CD14-positive monocyte (primary cell): ENCODE measurements around the gene TBC1D3B. TPM values are rescaled to one million over a fixed set of nuclear protein-coding genes. Genes with fewer than 3 reads are reported as not detected.

ENCODE experiments used
- DNase-seq, 3 donors: peaks; one replicate each; pipeline ENCODE4 v3.0.0-alpha.2; 2011 to 2022
- H2AFZ ChIP-seq: 2 replicates; pipeline ENCODE4 v1.6.0; 2012; ENCODE audit warnings: mild to moderate bottlenecking, low read depth, low read length, inconsistent platforms; ENCODE audit not compliant: insufficient read depth, poor library complexity, severe bottlenecking
- H3K27ac ChIP-seq, 2 donors: 1 replicate in 1 of 2; 2 replicates in 1 of 2; pipeline ENCODE4 v1.5.1; 2012 to 2013; ENCODE audit warnings: low read length in 2 of 2, control low read depth in 1 of 2, inconsistent platforms in 1 of 2, low read depth in 1 of 2, mild to moderate bottlenecking in 1 of 2
- H3K27me3 ChIP-seq, 2 donors: one replicate each; pipeline versions ENCODE4 v1.6.0 to v1.6.1; 2011 to 2013; ENCODE audit warnings: low read length in 2 of 2; ENCODE audit not compliant: control insufficient read depth in 2 of 2, insufficient read depth in 2 of 2
- H3K36me3 ChIP-seq, 2 donors: replicated peaks in 1 of 2; 1 replicate in 1 of 2; 2 replicates in 1 of 2; pipeline versions ENCODE4 v1.5.1 to v1.6.1; 2012 to 2013; ENCODE audit warnings: low read length in 2 of 2, control low read depth in 1 of 2, inconsistent platforms in 1 of 2, mild to moderate bottlenecking in 1 of 2; ENCODE audit not compliant: insufficient read depth in 2 of 2, control insufficient read depth in 1 of 2
- H3K4me1 ChIP-seq, 2 donors: 1 replicate in 1 of 2; 2 replicates in 1 of 2; pipeline versions ENCODE4 v1.5.1 to v1.6.1; 2012 to 2013; ENCODE audit warnings: low read length in 2 of 2, control low read depth in 1 of 2, inconsistent platforms in 1 of 2, mild to moderate bottlenecking in 1 of 2, moderate library complexity in 1 of 2; ENCODE audit not compliant: insufficient read depth in 2 of 2, control insufficient read depth in 1 of 2
- H3K4me2 ChIP-seq: replicated peaks from 2 replicates; pipeline ENCODE3; 2012; ENCODE audit warnings: low read length, moderate library complexity, mild to moderate bottlenecking; ENCODE audit not compliant: poor library complexity, severe bottlenecking; ENCODE audit errors: extremely low read depth
- H3K4me3 ChIP-seq, 3 experiments: fragments of 200-600 bp in 1 of 3; sonication (generic) in 1 of 3; replicated peaks in 1 of 3; 1 replicate in 2 of 3; 2 replicates in 1 of 3; pipeline ENCODE4 v1.5.1; 2011 to 2013; ENCODE audit warnings: low read length in 3 of 3, mild to moderate bottlenecking in 3 of 3, control low read depth in 2 of 3, low read depth in 2 of 3, inconsistent platforms in 1 of 3, moderate library complexity in 1 of 3
- H3K79me2 ChIP-seq: 2 replicates; pipeline ENCODE4 v1.6.0; 2012; ENCODE audit warnings: mild to moderate bottlenecking, control low read depth, inconsistent platforms, low read length, moderate library complexity; ENCODE audit not compliant: insufficient read depth
- H3K9ac ChIP-seq: 2 replicates; pipeline ENCODE4 v1.6.0; 2017; ENCODE audit warnings: low read length, mild to moderate bottlenecking; ENCODE audit not compliant: insufficient read depth, poor library complexity, severe bottlenecking
- H3K9me3 ChIP-seq, 2 donors: replicated peaks in 1 of 2; 1 replicate in 1 of 2; 2 replicates in 1 of 2; pipeline versions ENCODE4 v1.5.1 to v1.6.1; 2012 to 2013; ENCODE audit warnings: low read length in 2 of 2, control low read depth in 1 of 2; ENCODE audit not compliant: control insufficient read depth in 1 of 2, insufficient read depth in 1 of 2
- H4K20me1 ChIP-seq: 2 replicates; pipeline ENCODE4 v1.6.0; 2012; ENCODE audit warnings: mild to moderate bottlenecking, low read length, control low read depth, moderate library complexity; ENCODE audit not compliant: insufficient read depth
- H3K27ac Mint-ChIP-seq, 7 donors: one replicate each; pipeline ENCODE4 v1.8.0; 2020; ENCODE audit warnings: mild to moderate bottlenecking in 7 of 7, mixed read lengths in 7 of 7, moderate library complexity in 6 of 7, inconsistent platforms in 2 of 7
- H3K27me3 Mint-ChIP-seq, 3 donors: one replicate each; pipeline ENCODE4 v1.8.0; 2021 to 2022; ENCODE audit warnings: low read depth in 3 of 3, mild to moderate bottlenecking in 3 of 3, mixed read lengths in 3 of 3, moderate library complexity in 3 of 3, inconsistent platforms in 1 of 3
- H3K36me3 Mint-ChIP-seq, 2 donors: one replicate each; pipeline ENCODE4 v1.8.0; 2020; ENCODE audit warnings: mixed read lengths in 2 of 2, inconsistent platforms in 1 of 2, mild to moderate bottlenecking in 1 of 2
- H3K4me1 Mint-ChIP-seq: one replicate; pipeline ENCODE4 v1.8.0; 2020; ENCODE audit warnings: mild to moderate bottlenecking, mixed read lengths
- H3K4me3 Mint-ChIP-seq, 2 donors: one replicate each; pipeline ENCODE4 v1.8.0; 2020; ENCODE audit warnings: mild to moderate bottlenecking in 2 of 2, mixed read lengths in 2 of 2, moderate library complexity in 1 of 2
- H3K9me3 Mint-ChIP-seq, 7 donors: one replicate each; pipeline ENCODE4 v1.8.0; 2020 to 2022; ENCODE audit warnings: mixed read lengths in 7 of 7, mild to moderate bottlenecking in 6 of 7, moderate library complexity in 6 of 7, inconsistent platforms in 2 of 7
- CTCF ChIP-seq: fragments of 200-600 bp; IDR thresholded peaks from one replicate; pipeline ENCODE4 v1.8.0; 2022; ENCODE audit warnings: antibody characterized with exemption, mild to moderate bottlenecking
- WGBS: methylation state at CpG from one replicate; pipeline ENCODE4 v1.1.5; 2013; ENCODE audit warnings: missing lambda C conversion rate; ENCODE audit not compliant: insufficient coverage; 5-methylcytosine and 5-hydroxymethylcytosine counted together
- intact Hi-C, 2 donors: fragments of 100-400 bp; cut with micrococcal nuclease; formaldehyde crosslinking; loops; one replicate each; pipeline versions ENCODE4 v1.15.0 to v1.15.1; 2023
- polyA plus RNA-seq, 3 donors: library from polyadenylated mRNA; depleted of rRNA in 1 of 3; unstranded in 2 of 3; stranded (reverse) in 1 of 3; fragments of 300-500 nt in 2 of 3; fragments of >200 nt in 1 of 3; fragmentation: Illumina TruSeq in 2 of 3; gene quantifications; 1 replicate in 2 of 3; 2 replicates in 1 of 3; pipeline ENCODE4 v1.2.3, GENCODE V29; 2012 to 2021

TBC1D3B gene
- polyA plus RNA-seq, 3 donors = 1.8 TPM; not detected in 2

GRCh38 chr17:36196131-36196486 lies 19.7 kb upstream of the TBC1D3B start:
- Histone ChIP-seq H3K4me3 (peak overlapping the region in 1 of 3 experiments; percentile 32), H3K9ac (peak overlapping the region; percentile 34), H2AFZ (no peak overlapping the region), H4K20me1 (no peaks in the 10 kb centered on the region), H3K36me3 (no peaks in the 10 kb centered on the region), H3K4me2 (peak overlapping the region; percentile 63), H3K4me1 (peaks cover 89 to 95% of the 10 kb centered on the region in 2 donors), H3K27ac (peak overlapping the region; percentile 85 to 96), H3K79me2 (peaks cover 3% of the 10 kb centered on the region), H3K27me3 (no peaks in the 10 kb centered on the region), H3K9me3 (no peaks in the 10 kb centered on the region)
- intact Hi-C loops = loop anchor here (2.0 to 10.0 kb wide), 4 partner anchors 15 to 1971 kb away; partner anchors contain the start of gene CCL4L2 (in 1 of the 2)
- no CpG with 5 or more reads among the region's 3 CpGs for WGBS
- Mint-ChIP-seq H3K4me1 (peaks cover 84% of the 10 kb centered on the region), H3K36me3 (peaks cover 3 to 13% of the 10 kb centered on the region in 2 donors), H3K4me3 (peak overlapping the region; percentile 75 to 78), H3K27ac (peak overlapping the region; percentile 96 to 98 (median 97)), H3K27me3 (peaks cover 2 to 7% (median 3%) of the 10 kb centered on the region in 3 donors), H3K9me3 (peaks cover 0 to 2% (median 0%) of the 10 kb centered on the region in 7 donors)
- no peak for DNase-seq
- TF ChIP-seq CTCF = no peak

- H3K4me2 ChIP-seq = peak overlapping the region; percentile 63
Measured at GRCh38 chr17:36195434-36196130, 19.1 kb upstream of the TBC1D3B start.

More at GRCh38 chr17:36195434-36196130, 19.1 kb upstream of the TBC1D3B start:
- H3K27me3 Mint-ChIP-seq = peaks cover 2 to 7% (median 2%) of the 10 kb centered on the region in 3 donors
- intact Hi-C loops = loop anchor here (1.0 to 10.0 kb wide), 5 partner anchors 12 to 1971 kb away; partner anchors contain the start of gene CCL4L2 (in 1 of the 2)
- no peaks in the 10 kb centered on the region for H3K27me3 ChIP-seq
- peak overlapping the region; percentile 75 to 78 for H3K4me3 Mint-ChIP-seq
- DNase-seq = peak in 1 of 3 donors; percentile 62
- peaks cover 0 to 2% (median 0%) of the 10 kb centered on the region in 7 donors for H3K9me3 Mint-ChIP-seq
- 14% methylated on average over 1 of the region's 10 CpGs for WGBS
- H3K79me2 ChIP-seq = peaks cover 3% of the 10 kb centered on the region
- no peak for TF ChIP-seq CTCF
- peaks cover 87% of the 10 kb centered on the region for H3K4me1 Mint-ChIP-seq
- H3K9me3 ChIP-seq = no peaks in the 10 kb centered on the region
- H4K20me1 ChIP-seq = no peaks in the 10 kb centered on the region
- peaks cover 3 to 13% of the 10 kb centered on the region in 2 donors for H3K36me3 Mint-ChIP-seq
- peaks cover 93 to 95% of the 10 kb centered on the region in 2 donors for H3K4me1 ChIP-seq
- H3K27ac ChIP-seq = peak overlapping the region; percentile 85 to 96
- H3K36me3 ChIP-seq = no peaks in the 10 kb centered on the region
- peak overlapping the region; percentile 96 to 98 (median 97) for H3K27ac Mint-ChIP-seq
- H3K4me3 ChIP-seq = peak overlapping the region in 1 of 3 experiments; percentile 32
- H3K9ac ChIP-seq = peak overlapping the region; percentile 34
- no peak overlapping the region for H2AFZ ChIP-seq
